ENCODE measurements around the gene DGKG. TPM values are rescaled to one million over a fixed set of nuclear protein-coding genes. Genes with fewer than 3 reads are reported as not detected.

DGKG gene
- total and polyA plus RNA-seq, 10 of the 15 experiments (the other 5 are each of a cell fraction or from before 2014, with no cell fraction given), result 0.39 to 6.2 (median 4.7) TPM

- no peak for FAIRE-seq
- TF ChIP-seq, protein P1, sequence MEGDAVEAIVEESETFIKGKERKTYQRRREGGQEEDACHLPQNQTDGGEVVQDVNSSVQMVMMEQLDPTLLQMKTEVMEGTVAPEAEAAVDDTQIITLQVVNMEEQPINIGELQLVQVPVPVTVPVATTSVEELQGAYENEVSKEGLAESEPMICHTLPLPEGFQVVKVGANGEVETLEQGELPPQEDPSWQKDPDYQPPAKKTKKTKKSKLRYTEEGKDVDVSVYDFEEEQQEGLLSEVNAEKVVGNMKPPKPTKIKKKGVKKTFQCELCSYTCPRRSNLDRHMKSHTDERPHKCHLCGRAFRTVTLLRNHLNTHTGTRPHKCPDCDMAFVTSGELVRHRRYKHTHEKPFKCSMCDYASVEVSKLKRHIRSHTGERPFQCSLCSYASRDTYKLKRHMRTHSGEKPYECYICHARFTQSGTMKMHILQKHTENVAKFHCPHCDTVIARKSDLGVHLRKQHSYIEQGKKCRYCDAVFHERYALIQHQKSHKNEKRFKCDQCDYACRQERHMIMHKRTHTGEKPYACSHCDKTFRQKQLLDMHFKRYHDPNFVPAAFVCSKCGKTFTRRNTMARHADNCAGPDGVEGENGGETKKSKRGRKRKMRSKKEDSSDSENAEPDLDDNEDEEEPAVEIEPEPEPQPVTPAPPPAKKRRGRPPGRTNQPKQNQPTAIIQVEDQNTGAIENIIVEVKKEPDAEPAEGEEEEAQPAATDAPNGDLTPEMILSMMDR (IDR thresholded peaks at IDR 0.05 in 2 of 3, conservative IDR thresholded peaks at IDR 0.05 in 1 of 3; ENCODE audit: control insufficient read depth in 2 of 3, extremely low read depth in 1 of 3, insufficient read depth in 1 of 3, low read depth in 3 of 3, low read length in 3 of 3), result peak; percentile 96 to 99 (median 97)
- TF ChIP-seq FOXM1 (IDR thresholded peaks at IDR 0.05; ENCODE audit: low read depth, low read length) (0 out of 2 replicates have a peak, but pooled peaks have one; percentile 5), MXI1 (IDR thresholded peaks at IDR 0.05; ENCODE audit: low read depth, low read length) (no peak), SIN3A (IDR thresholded peaks at IDR 0.05; ENCODE audit: low read depth, low read length) (no peak), TBL1XR1 (IDR thresholded peaks at IDR 0.05; ENCODE audit: low read depth, low read length) (0 out of 2 replicates have a peak, but pooled peaks have one; percentile 35), POLR2AphosphoS5 (IDR thresholded peaks at IDR 0.05; ENCODE audit: low read length) (no peak), TCF12 (IDR thresholded peaks at IDR 0.05; ENCODE audit: low read depth, low read length) (0 out of 2 replicates have a peak, but pooled peaks have one; percentile 17), ZNF207 (IDR thresholded peaks at IDR 0.05; ENCODE audit: borderline replicate concordance) (peak; percentile 39; the same call in 1 of the 2 replicates), DPF2 (IDR thresholded peaks at IDR 0.05) (0 out of 2 replicates have a peak, but pooled peaks have one; percentile 25), ZNF24 (IDR thresholded peaks at IDR 0.05) (no peak), SMARCA5 (IDR thresholded peaks at IDR 0.05) (0 out of 2 replicates have a peak, but pooled peaks have one; percentile 52), CBFB (IDR thresholded peaks at IDR 0.05; ENCODE audit: low read depth) (0 out of 2 replicates have a peak, but pooled peaks have one; percentile 23), RB1 (IDR thresholded peaks at IDR 0.05; ENCODE audit: borderline replicate concordance) (peak; percentile 63; the same call in 1 of the 2 replicates), YY1 (IDR thresholded peaks at IDR 0.05; ENCODE audit: low read depth, low read length) (peak; percentile 89), TCF3 (IDR thresholded peaks at IDR 0.05; ENCODE audit: borderline replicate concordance, insufficient read depth, low read depth, low read length) (0 out of 2 replicates have a peak, but pooled peaks have one; percentile 35)
- TF ChIP-seq, protein P2, sequence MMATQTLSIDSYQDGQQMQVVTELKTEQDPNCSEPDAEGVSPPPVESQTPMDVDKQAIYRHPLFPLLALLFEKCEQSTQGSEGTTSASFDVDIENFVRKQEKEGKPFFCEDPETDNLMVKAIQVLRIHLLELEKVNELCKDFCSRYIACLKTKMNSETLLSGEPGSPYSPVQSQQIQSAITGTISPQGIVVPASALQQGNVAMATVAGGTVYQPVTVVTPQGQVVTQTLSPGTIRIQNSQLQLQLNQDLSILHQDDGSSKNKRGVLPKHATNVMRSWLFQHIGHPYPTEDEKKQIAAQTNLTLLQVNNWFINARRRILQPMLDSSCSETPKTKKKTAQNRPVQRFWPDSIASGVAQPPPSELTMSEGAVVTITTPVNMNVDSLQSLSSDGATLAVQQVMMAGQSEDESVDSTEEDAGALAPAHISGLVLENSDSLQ (IDR thresholded peaks at IDR 0.05), result peak; percentile 82
- TF ChIP-seq, protein P3, sequence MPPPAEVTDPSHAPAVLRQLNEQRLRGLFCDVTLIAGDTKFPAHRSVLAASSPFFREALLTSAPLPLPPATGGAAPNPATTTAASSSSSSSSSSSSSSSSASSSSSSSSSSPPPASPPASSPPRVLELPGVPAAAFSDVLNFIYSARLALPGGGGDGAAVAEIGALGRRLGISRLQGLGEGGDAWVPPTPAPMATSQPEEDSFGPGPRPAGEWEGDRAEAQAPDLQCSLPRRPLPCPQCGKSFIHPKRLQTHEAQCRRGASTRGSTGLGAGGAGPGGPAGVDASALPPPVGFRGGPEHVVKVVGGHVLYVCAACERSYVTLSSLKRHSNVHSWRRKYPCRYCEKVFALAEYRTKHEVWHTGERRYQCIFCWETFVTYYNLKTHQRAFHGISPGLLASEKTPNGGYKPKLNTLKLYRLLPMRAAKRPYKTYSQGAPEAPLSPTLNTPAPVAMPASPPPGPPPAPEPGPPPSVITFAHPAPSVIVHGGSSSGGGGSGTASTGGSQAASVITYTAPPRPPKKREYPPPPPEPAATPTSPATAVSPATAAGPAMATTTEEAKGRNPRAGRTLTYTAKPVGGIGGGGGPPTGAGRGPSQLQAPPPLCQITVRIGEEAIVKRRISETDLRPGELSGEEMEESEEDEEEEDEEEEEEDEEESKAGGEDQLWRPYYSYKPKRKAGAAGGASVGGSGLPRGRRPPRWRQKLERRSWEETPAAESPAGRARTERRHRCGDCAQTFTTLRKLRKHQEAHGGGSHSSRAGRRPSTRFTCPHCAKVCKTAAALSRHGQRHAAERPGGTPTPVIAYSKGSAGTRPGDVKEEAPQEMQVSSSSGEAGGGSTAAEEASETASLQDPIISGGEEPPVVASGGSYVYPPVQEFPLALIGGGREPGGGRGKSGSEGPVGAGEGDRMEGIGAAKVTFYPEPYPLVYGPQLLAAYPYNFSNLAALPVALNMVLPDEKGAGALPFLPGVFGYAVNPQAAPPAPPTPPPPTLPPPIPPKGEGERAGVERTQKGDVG (CRISPR knock-in tag; IDR thresholded peaks at IDR 0.05), result no peak
Measured at GRCh38 chr3:186259612-186260383, 102.2 kb downstream of the DGKG start.

More at GRCh38 chr3:186259612-186260383, 102.2 kb downstream of the DGKG start:
- no peaks in the 10 kb centered on the region for H3K36me3 ChIP-seq (ENCODE audit: control insufficient read depth in 2 of 2, insufficient read depth in 2 of 2, low read length in 1 of 2)
- no peak overlapping the region for H3K27ac ChIP-seq (ENCODE audit: control insufficient read depth, insufficient read depth)
- WGBS (ENCODE audit: insufficient coverage, insufficient replicate concordance, low lambda C conversion rate, missing lambda C conversion rate), result 13% methylated on average over 15 of the region's 15 CpGs
- H2AFZ ChIP-seq (ENCODE audit: control insufficient read depth, low read depth, low read length), result peak overlapping the region; percentile 38
- no peak overlapping the region for H3K9ac ChIP-seq (ENCODE audit: control insufficient read depth, insufficient read depth, low read length)
- no peaks in the 10 kb centered on the region for H3K79me2 ChIP-seq (ENCODE audit: control insufficient read depth, insufficient read depth, low read length)
- no peak overlapping the region for H3K4me3 ChIP-seq
- intact Hi-C loops (cut with micrococcal nuclease; ENCODE audit: unreplicated experiment), result loop anchor here (1.0 to 5.0 kb wide), 2 partner anchors 281 to 358 kb away; no protein-coding TSS in a partner anchor
- ChIA-PET SMC1A (ENCODE audit: uncharacterized antibody, unreplicated experiment) (interaction anchor here (0.8 to 27.2 kb wide), 20 partner anchors 13 to 561 kb away, joined by 3 to 655 read pairs (median 4); partner anchors contain the start of genes CRYGS and DNAJB11), CTCF (interaction anchor here (0.7 to 29.4 kb wide), 41 partner anchors 9 to 905 kb away, joined by 3 to 847 read pairs (median 4); partner anchors contain the start of genes AHSG, CRYGS and DNAJB11), RAD21 (ENCODE audit: unreplicated experiment) (interaction anchor here (0.8 to 16.2 kb wide), 14 partner anchors 18 to 357 kb away, joined by 3 to 495 read pairs (median 5); no protein-coding TSS in a partner anchor), POLR2A (interaction anchor here (0.7 to 1.9 kb wide), 5 partner anchors 279 to 317 kb away, joined by 3 to 7 read pairs (median 4); partner anchors contain the start of gene DNAJB11)
- in situ Hi-C loops (cut with MboI), result loop anchor here (5.0 kb wide), 1 partner anchor 278 kb away; no protein-coding TSS in a partner anchor
- DNase-seq (ENCODE audit: low read depth, low spot score) (no peak), ATAC-seq (peak; percentile 89)
- no peaks in the 10 kb centered on the region for H3K9me3 ChIP-seq (replicated peaks; ENCODE audit: control insufficient read depth, insufficient read depth, low read length)
- no peaks in the 10 kb centered on the region for H4K20me1 ChIP-seq (ENCODE audit: control insufficient read depth, insufficient read depth)
- no peak overlapping the region for H3K4me2 ChIP-seq (ENCODE audit: control insufficient read depth, insufficient read depth)
- H3K27me3 ChIP-seq (replicated peaks in 1 of 2; ENCODE audit: control insufficient read depth in 2 of 2, insufficient read depth in 2 of 2, low read length in 1 of 2), result no peaks in the 10 kb centered on the region
- peaks cover 14% of the 10 kb centered on the region for H3K4me1 ChIP-seq (ENCODE audit: control insufficient read depth, insufficient read depth, low read length)
- BruUV-seq (replicated peaks), result no TSS peak
